GM13976 (cell line): ENCODE results near the gene GFM2.

Experiments used
- DNase-seq: peaks from one replicate; pipeline ENCODE4 v3.0.0; 2012; ENCODE audit warnings: low spot score
- CTCF ChIP-seq: IDR thresholded peaks from 2 replicates; pipeline ENCODE4 v1.5.1; 2012; ENCODE audit warnings: borderline replicate concordance, mild to moderate bottlenecking; ENCODE audit not compliant: insufficient read depth; ENCODE audit errors: extremely low read depth, missing control alignments, control extremely low read depth
- in situ Hi-C: fragments of 300-500 bp; cut with MboI; formaldehyde crosslinking; loops from one replicate; pipeline ENCODE4 v1.12.0; 2022; ENCODE audit warnings: low sequenced_read_pairs, mixed read lengths, inconsistent platforms; ENCODE audit not compliant: unreplicated experiment

The GFM2 gene

DNA sequence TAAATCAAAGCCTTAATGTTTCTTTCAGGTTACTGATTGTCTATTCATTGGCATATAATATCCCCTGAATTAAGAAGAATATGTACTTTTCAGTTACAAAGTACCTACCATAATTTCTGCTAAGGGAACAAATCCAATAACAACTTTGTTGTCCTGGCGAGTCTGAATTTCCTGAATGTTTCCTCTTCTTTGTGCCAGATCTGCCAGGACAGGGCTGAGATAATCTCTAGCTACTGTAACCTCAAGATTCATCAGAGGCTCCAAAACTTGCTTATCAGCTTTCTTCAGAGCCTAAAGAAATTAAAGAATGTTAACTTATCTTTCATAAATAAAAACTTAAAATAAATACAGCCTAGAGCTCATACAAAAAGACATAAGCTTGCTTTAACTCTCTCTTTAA is 44.6 kb downstream of the GFM2 start:
- TF ChIP-seq CTCF = no peak
- in situ Hi-C loops = no loop called here
- no peak for DNase-seq

DNA sequence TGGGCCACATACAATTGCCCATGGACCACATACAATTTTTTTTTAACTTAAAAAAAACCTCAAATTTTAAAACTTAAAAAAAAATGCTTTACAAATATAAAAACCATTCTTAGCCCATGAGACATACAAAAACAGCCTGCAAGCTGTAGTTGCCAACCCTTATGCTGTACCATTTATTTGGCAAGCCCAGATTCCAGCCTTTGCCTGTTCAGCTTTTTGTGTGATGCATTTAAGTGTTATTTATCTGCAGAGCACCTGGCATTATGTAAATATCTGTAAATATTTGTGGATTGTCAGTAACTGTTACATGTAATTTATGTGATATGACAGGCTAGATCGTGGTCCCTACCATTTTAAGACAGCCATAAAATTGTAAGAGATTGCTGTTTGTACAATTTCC is 49.3 kb downstream of the GFM2 start:
- TF ChIP-seq CTCF = no peak
- DNase-seq = no peak
- in situ Hi-C loops = no loop called here

DNA sequence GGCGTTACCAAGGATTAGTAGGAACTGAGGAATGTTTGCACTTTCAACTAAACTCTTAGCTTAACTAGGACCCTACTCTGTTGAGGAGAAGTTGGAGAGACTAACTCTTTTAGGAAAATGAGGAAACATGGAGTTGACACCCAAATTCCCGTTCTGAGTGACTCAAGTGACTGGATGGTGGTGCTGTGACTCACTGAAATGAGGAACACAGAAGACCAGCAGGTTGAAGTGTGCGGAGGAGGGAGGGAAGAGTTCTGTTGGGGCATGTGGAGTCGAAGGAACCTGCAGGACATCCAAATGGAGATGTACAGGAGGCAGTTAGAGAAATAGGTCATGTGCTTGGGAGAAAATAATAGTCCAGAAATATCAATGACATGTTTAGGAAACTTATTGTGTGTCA is 73.7 kb downstream of the GFM2 start:
- DNase-seq = no peak
- in situ Hi-C loops = no loop called here
- no peak for TF ChIP-seq CTCF

- TF ChIP-seq CTCF = no peak
- in situ Hi-C loops = no loop called here
- DNase-seq = no peak
These were observed 79.8 kb downstream of the GFM2 start for GRCh38 chr5:74686962-74687751.

- in situ Hi-C loops = no loop called here
- peak; percentile 59 for DNase-seq
These were observed 80.8 kb downstream of the GFM2 start for GRCh38 chr5:74685979-74686631.

More at GRCh38 chr5:74685979-74686631, 80.8 kb downstream of the GFM2 start:
- no peak for TF ChIP-seq CTCF
